H1 (cell line): ENCODE results near the gene PGGHG. TPM values are rescaled to one million over a fixed set of nuclear protein-coding genes. Genes with fewer than 3 reads are reported as not detected.
A peak's percentile ranks its signal among the peaks of the same experiment; 100 is the strongest.
"Not testable (repeated sequence)": the region's sequence is repeated elsewhere in the genome, so short reads cannot be mapped to it uniquely, and the experiment has no call there.

Experiments
- CTCF ChIA-PET: fragments of 300-600 bp; sonication (Branson Sonifier 250); formaldehyde crosslinking; loops from one replicate; lab custom pipeline; 2021; ENCODE audit not compliant: partially characterized antibody; lab: Charles Lee
- POLR2A ChIA-PET: fragments of 300-600 bp; sonication (Branson Sonifier 250); formaldehyde crosslinking; loops from one replicate; lab custom pipeline; 2021; ENCODE audit warnings: inconsistent platforms; ENCODE audit not compliant: partially characterized antibody; lab: Charles Lee
- DNase-seq, 2 experiments: peaks; one replicate each; pipeline versions ENCODE4 v3.0.0 to v3.0.0-alpha.2; 2010 to 2022; ENCODE audit warnings: low spot score in 2 of 2, low read depth in 1 of 2, mixed read lengths in 1 of 2
- FAIRE-seq: peaks from 2 replicates; lab custom pipeline; 2011; peaks lifted over from hg19 to GRCh38; lab: Jason Lieb, UNC
- H2AFZ ChIP-seq: 2 replicates; pipeline ENCODE4 v1.8.1; 2012; ENCODE audit warnings: low read length, inconsistent platforms
- H2AK5ac ChIP-seq: 2 replicates; pipeline ENCODE4 v1.6.1; 2013; ENCODE audit warnings: low read depth, low read length
- H2BK120ac ChIP-seq: replicated peaks from 2 replicates; pipeline ENCODE3; 2013; ENCODE audit warnings: low read depth, low read length, inconsistent platforms
- H2BK12ac ChIP-seq: 2 replicates; pipeline ENCODE4 v1.6.1; 2013; ENCODE audit warnings: low read depth, low read length
- H2BK15ac ChIP-seq: 2 replicates; pipeline ENCODE4 v1.6.1; 2013; ENCODE audit warnings: low read length
- H2BK20ac ChIP-seq: 2 replicates; pipeline ENCODE4 v1.6.1; 2013; ENCODE audit warnings: low read length
- H2BK5ac ChIP-seq: 2 replicates; pipeline ENCODE4 v1.6.1; 2013; ENCODE audit warnings: low read depth, low read length
- H3K14ac ChIP-seq: 2 replicates; pipeline ENCODE4 v1.6.1; 2013; ENCODE audit warnings: inconsistent platforms; ENCODE audit not compliant: insufficient read length
- H3K18ac ChIP-seq: 2 replicates; pipeline ENCODE4 v1.6.1; 2013; ENCODE audit warnings: low read length; ENCODE audit errors: extremely low read depth
- H3K23ac ChIP-seq: 2 replicates; pipeline ENCODE4 v1.6.1; 2013; ENCODE audit warnings: inconsistent platforms; ENCODE audit not compliant: insufficient read length
- H3K23me2 ChIP-seq: 2 replicates; pipeline ENCODE4 v1.6.1; 2013; ENCODE audit warnings: low read depth, low read length
- H3K27ac ChIP-seq: 2 replicates; pipeline ENCODE4 v1.6.1; 2011; ENCODE audit warnings: low read depth, low read length, inconsistent platforms
- H3K27me3 ChIP-seq, 4 experiments: replicated peaks in 1 of 4; 1 replicate in 1 of 4; 2 replicates in 3 of 4; pipeline versions ENCODE4 v1.6.1 to v1.8.1; 2011 to 2013; ENCODE audit warnings: low read length in 3 of 4, mild to moderate bottlenecking in 3 of 4, inconsistent platforms in 2 of 4, mixed read lengths in 2 of 4, moderate library complexity in 1 of 4; ENCODE audit not compliant: control insufficient read depth in 3 of 4, insufficient read depth in 3 of 4; ENCODE audit errors: extremely low read depth in 1 of 4
- H3K36me3 ChIP-seq, 4 experiments: 2 replicates each; pipeline versions ENCODE4 v1.6.1 to v1.8.1; 2011 to 2013; ENCODE audit warnings: mild to moderate bottlenecking in 4 of 4, low read length in 3 of 4, moderate library complexity in 2 of 4, control low read depth in 1 of 4, inconsistent platforms in 1 of 4; ENCODE audit not compliant: insufficient read depth in 4 of 4, control insufficient read depth in 2 of 4
- H3K4ac ChIP-seq: replicated peaks from 2 replicates; pipeline ENCODE3; 2013; ENCODE audit warnings: low read length, low read depth, mixed read lengths, inconsistent platforms; ENCODE audit not compliant: insufficient read length
- H3K4me1 ChIP-seq, 4 experiments: replicated peaks in 1 of 4; 1 replicate in 1 of 4; 2 replicates in 3 of 4; pipeline versions ENCODE4 v1.6.1 to v1.8.1; 2011 to 2013; ENCODE audit warnings: low read length in 3 of 4, inconsistent platforms in 2 of 4, mixed read lengths in 1 of 4; ENCODE audit not compliant: insufficient read depth in 4 of 4, control insufficient read depth in 3 of 4
- H3K4me2 ChIP-seq, 2 experiments: 2 replicates each; pipeline versions ENCODE4 v1.6.1 to v1.8.1; 2011 to 2013; ENCODE audit warnings: low read depth in 2 of 2, low read length in 2 of 2, control low read depth in 1 of 2, inconsistent platforms in 1 of 2, mild to moderate bottlenecking in 1 of 2; ENCODE audit not compliant: insufficient read depth in 1 of 2
- H3K4me3 ChIP-seq, 4 experiments: fragments of 200-600, 300-600 bp in 1 of 4; sonication (generic), shearing (Covaris generic), sonication (Bioruptor Twin) in 1 of 4; 2 replicates each; pipeline versions ENCODE4 v1.5.1 to v1.8.1; 2011 to 2016; ENCODE audit warnings: low read length in 4 of 4, low read depth in 3 of 4, control low read depth in 2 of 4, inconsistent platforms in 2 of 4, mild to moderate bottlenecking in 2 of 4, mixed read lengths in 1 of 4, moderate library complexity in 1 of 4; ENCODE audit not compliant: insufficient read depth in 2 of 4; ENCODE audit errors: extremely low read depth in 1 of 4
- H3K56ac ChIP-seq: replicated peaks from 2 replicates; pipeline ENCODE3; 2013; ENCODE audit warnings: low read depth, mild to moderate bottlenecking, mixed read lengths, low read length, inconsistent platforms; ENCODE audit not compliant: insufficient read length
- H3K79me1 ChIP-seq: 2 replicates; pipeline ENCODE4 v1.6.1; 2013; ENCODE audit warnings: low read depth, low read length, control low read depth
- H3K79me2 ChIP-seq, 2 experiments: 2 replicates each; pipeline versions ENCODE4 v1.6.1 to v1.8.1; 2012 to 2013; ENCODE audit warnings: low read length in 2 of 2, mild to moderate bottlenecking in 2 of 2, inconsistent platforms in 1 of 2; ENCODE audit not compliant: insufficient read depth in 2 of 2, control insufficient read depth in 1 of 2
- H3K9ac ChIP-seq, 4 experiments: replicated peaks in 1 of 4; 1 replicate in 1 of 4; 2 replicates in 3 of 4; pipeline versions ENCODE4 v1.6.1 to v1.8.1; 2011 to 2013; ENCODE audit warnings: low read depth in 3 of 4, low read length in 3 of 4, control low read depth in 2 of 4, mild to moderate bottlenecking in 2 of 4, moderate library complexity in 2 of 4, inconsistent platforms in 1 of 4; ENCODE audit errors: extremely low read depth in 1 of 4
- H3K9me3 ChIP-seq, 2 experiments: 2 replicates each; pipeline versions ENCODE4 v1.6.1 to v1.8.1; 2012 to 2013; ENCODE audit warnings: mild to moderate bottlenecking in 2 of 2, moderate library complexity in 2 of 2, control low read depth in 1 of 2, inconsistent platforms in 1 of 2, low read depth in 1 of 2, low read length in 1 of 2, mixed read lengths in 1 of 2; ENCODE audit not compliant: insufficient read depth in 2 of 2
- H4K20me1 ChIP-seq, 2 experiments: replicated peaks in 1 of 2; 2 replicates each; pipeline versions ENCODE3 to v1.8.1; 2011 to 2013; ENCODE audit warnings: inconsistent platforms in 2 of 2, low read length in 2 of 2, mild to moderate bottlenecking in 1 of 2; ENCODE audit not compliant: insufficient read depth in 2 of 2, control insufficient read depth in 1 of 2
- H4K5ac ChIP-seq: 2 replicates; pipeline ENCODE4 v1.6.1; 2013; ENCODE audit warnings: low read length, low read depth, mixed read lengths, inconsistent platforms; ENCODE audit not compliant: insufficient read length
- H4K8ac ChIP-seq: 2 replicates; pipeline ENCODE4 v1.8.0; 2013; ENCODE audit warnings: mild to moderate bottlenecking, moderate library complexity, low read length, inconsistent platforms; ENCODE audit not compliant: insufficient read depth; ENCODE audit errors: extremely low read depth
- H4K91ac ChIP-seq: replicated peaks from 2 replicates; pipeline ENCODE3; 2013; ENCODE audit warnings: low read length, mixed read lengths, inconsistent platforms; ENCODE audit not compliant: insufficient read length
- WGBS, 2 experiments: shearing (Covaris generic) in 1 of 2; methylation state at CpG; one replicate each; pipeline versions ENCODE4 v1.1.6 to v1.1.7; 2013 to 2015; ENCODE audit warnings: low lambda C conversion rate in 2 of 2, mixed read lengths in 2 of 2, inconsistent platforms in 1 of 2, low coverage in 1 of 2, missing lambda C conversion rate in 1 of 2; ENCODE audit not compliant: insufficient replicate concordance in 2 of 2, insufficient coverage in 1 of 2, insufficient read length in 1 of 2; ENCODE audit errors: extremely low coverage in 1 of 2, missing lambda C conversion rate in 1 of 2; 5-methylcytosine and 5-hydroxymethylcytosine counted together
- polyA plus RNA-seq, 7 experiments: library from polyadenylated mRNA; depleted of rRNA in 3 of 7; stranded (reverse) in 5 of 7; unstranded in 2 of 7; fragments of >200 nt in 5 of 7; fragments of 200-250 nt in 2 of 7; gene quantifications; 1 replicate in 5 of 7; 2 replicates in 1 of 7; 4 replicates in 1 of 7; pipeline versions ENCODE4 v1.2.1 to v1.2.3, GENCODE V29; 2011 to 2013; ENCODE audit warnings: missing spikeins in 2 of 7, mixed read lengths in 2 of 7
- total RNA-seq: library from RNA; stranded (reverse); fragmentation: NEBNext Ultra II Directional; extraction: Animal tissue kit (Norgen Biotek cat#: 25700); gene quantifications from 2 replicates; pipeline ENCODE4 v1.2.1, GENCODE V29; 2021

PGGHG gene
- total and polyA plus RNA-seq, 2 of the 8 experiments (the other 6 are each of a cell fraction or from before 2014, with no cell fraction given), result 34.8 to 60.7 TPM

DNA sequence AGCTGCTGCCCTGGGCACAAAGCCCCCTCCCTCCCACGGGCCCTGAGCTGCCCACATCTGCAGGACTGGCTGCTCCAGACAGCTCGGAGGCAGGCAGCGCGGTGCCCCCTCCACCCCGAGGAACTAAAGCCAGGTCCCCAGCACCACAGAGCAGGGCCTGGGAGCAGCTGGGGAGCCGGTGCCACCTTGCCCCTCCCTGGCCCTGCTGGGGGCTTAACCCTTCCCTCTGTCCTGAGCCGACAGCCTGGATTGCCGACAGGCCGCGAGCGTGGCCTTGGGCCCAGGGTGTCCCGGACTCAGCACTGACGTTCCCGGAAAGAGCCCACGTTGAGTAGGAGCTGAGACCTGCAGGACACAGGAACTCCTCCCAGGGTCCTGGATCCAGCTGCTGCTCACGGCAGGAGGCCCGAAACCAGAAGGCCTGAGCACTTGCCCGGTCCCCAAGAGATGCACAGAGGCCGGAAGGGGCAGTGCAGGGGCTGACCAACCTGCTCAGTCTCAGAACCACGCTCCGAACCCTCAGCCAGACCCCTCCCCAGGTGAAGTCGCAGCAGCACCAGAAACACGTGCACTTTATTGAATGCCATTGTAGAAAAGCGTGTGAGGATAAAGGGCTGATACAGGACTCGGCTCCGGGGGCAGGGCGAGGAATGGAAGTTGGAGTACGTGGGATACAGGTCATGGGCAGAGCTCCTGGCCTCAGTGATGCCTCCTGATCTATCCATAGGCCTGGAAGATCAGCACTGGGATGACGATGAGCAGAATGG lies 30.4 kb downstream of the PGGHG start:
- H3K27me3 ChIP-seq, H3K36me3 ChIP-seq, H2BK120ac ChIP-seq, H3K23ac ChIP-seq, H4K20me1 ChIP-seq, H3K27ac ChIP-seq, H4K5ac ChIP-seq, FAIRE-seq, H3K4ac ChIP-seq, H3K56ac ChIP-seq, H2BK20ac ChIP-seq, H4K91ac ChIP-seq, H3K14ac ChIP-seq, H2AK5ac ChIP-seq, H4K8ac ChIP-seq, H2AFZ ChIP-seq, H3K79me1 ChIP-seq, H3K9ac ChIP-seq, H3K9me3 ChIP-seq: not testable (repeated sequence)
- H3K4me1 ChIP-seq, result peaks cover 3 to 35% (median 23%) of the 10 kb centered on the region in 4 experiments
- peak overlapping the region; percentile 61; the same call in 1 of the 2 replicates for H2BK15ac ChIP-seq
- peak in 1 of 2 experiments; percentile 69 for DNase-seq
- H3K79me2 ChIP-seq, result peaks cover 0 to 15% of the 10 kb centered on the region in 2 experiments; a peak in 2 of 4 replicates
- peak overlapping the region; percentile 11; the same call in 1 of the 2 replicates for H2BK12ac ChIP-seq
- WGBS, 2 experiments, result 66% methylated on average over 20 of the region's 29 CpGs; no CpG with 5 or more reads in 1 of the 2 experiments
- POLR2A ChIA-PET, result interaction anchor here (0.8 to 1.5 kb wide), 4 partner anchors 10 to 36 kb away, joined by 3 to 9 read pairs (median 6); no protein-coding TSS in a partner anchor
- peak overlapping the region in 2 of 4 experiments; percentile 4 to 74; a peak in 4 of 8 replicates for H3K4me3 ChIP-seq
- H3K4me2 ChIP-seq, result peak overlapping the region; percentile 51 to 96
- H3K23me2 ChIP-seq, result peaks cover 13% of the 10 kb centered on the region; the same call in 1 of the 2 replicates
- CTCF ChIA-PET, result interaction anchor here (0.8 to 1.0 kb wide), 2 partner anchors 34 to 36 kb away, joined by 3 to 4 read pairs; no protein-coding TSS in a partner anchor
- peak overlapping the region; percentile 10; the same call in 1 of the 2 replicates for H2BK5ac ChIP-seq
- H3K18ac ChIP-seq, result peak overlapping the region; percentile 94
